NCI-H748 treated with DMSO at 0.1 percent for 48 hours (cell line): ENCODE data around the gene ANO1.
"Not testable (repeated sequence)": the region's sequence is repeated elsewhere in the genome, so short reads cannot be mapped to it uniquely, and the experiment has no call there.

Source experiments
- DNase-seq: peaks from one replicate; lab custom pipeline; 2025; lab: John Stamatoyannopoulos, UW

The ANO1 gene

GRCh38 chr11:70192666-70193410 lies 114.7 kb downstream of the ANO1 start:
- no peak for DNase-seq

- no peak for DNase-seq
Observed at GRCh38 chr11:70193411-70194292, 115.5 kb downstream of the ANO1 start.

DNA sequence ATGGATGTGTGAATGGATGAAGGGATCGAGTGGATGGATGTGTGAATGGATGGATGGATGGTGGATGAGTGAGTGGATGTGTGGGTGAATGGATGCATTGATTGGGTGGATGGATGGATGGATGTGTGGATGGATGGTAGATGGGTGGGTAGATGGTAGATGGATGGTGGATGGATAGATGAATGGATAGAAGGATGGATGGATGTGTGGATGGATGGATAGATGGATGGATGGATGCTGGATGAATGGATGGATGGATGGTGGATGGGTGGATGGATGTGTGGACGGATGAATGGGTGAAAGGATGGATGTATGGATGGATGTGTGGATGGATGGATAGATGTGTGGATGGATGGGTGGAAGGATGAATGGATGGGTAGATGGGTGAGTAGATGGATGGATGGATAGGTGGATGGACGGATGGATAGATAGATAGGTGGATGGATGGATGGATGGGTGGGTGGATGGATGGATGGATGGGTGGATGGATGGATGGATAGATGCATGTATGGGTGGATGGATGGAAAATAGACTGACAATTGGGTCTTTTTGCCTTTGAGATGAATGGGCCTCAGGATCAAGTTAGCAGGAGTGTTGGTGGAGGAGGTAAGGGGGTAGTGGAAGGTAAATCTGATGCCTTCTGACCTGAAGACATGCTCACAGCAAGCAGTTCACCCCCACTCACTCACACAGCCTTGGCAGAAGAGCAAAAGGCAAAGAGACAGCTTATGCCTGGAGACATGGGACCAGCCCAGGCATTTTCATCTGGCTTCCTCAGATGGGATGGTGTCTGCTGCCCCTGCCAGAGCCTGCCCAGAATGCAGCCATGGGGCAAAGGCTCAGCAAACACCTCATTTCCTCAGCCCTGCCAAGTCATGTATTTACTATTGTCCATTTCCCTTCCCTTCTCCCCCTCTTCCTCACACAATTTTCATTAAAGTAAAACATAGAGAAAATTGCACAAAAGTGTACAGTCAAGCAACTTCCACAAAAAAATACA lies 117.0 kb downstream of the ANO1 start:
- no peak for DNase-seq

DNA sequence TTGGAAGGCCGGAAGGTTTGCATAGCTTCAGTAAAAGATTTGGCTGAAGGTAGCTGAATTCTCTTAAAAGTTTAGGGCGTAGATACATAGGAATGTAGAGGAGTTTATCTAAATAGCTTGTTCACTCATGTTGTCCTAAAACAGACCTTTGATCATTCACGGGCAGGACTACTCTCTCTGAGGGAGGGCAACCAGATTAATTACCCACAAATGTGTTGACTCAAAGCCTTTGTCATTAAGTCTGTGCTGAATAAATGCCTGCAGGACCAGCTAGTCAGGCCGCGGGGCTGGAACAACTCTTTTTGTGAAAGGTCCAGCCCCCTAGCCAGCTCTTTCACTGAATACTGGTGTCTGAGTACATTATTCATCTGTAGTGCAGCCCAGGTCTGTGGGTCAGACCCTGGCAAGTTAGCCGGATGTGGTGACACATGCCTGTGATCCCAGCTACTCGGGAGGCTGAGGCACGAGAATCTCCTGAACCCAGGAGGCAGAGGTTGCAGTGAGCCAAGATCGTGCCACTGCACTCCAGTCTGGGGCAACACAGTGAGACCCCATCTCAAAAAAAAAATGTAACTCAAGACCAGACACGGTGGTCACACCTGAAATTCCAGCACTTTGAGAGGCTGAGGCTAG lies 122.2 kb downstream of the ANO1 start:
- no peak for DNase-seq

- DNase-seq, result not testable (repeated sequence)
Observed at GRCh38 chr11:70201047-70201446, 122.9 kb downstream of the ANO1 start.

DNA sequence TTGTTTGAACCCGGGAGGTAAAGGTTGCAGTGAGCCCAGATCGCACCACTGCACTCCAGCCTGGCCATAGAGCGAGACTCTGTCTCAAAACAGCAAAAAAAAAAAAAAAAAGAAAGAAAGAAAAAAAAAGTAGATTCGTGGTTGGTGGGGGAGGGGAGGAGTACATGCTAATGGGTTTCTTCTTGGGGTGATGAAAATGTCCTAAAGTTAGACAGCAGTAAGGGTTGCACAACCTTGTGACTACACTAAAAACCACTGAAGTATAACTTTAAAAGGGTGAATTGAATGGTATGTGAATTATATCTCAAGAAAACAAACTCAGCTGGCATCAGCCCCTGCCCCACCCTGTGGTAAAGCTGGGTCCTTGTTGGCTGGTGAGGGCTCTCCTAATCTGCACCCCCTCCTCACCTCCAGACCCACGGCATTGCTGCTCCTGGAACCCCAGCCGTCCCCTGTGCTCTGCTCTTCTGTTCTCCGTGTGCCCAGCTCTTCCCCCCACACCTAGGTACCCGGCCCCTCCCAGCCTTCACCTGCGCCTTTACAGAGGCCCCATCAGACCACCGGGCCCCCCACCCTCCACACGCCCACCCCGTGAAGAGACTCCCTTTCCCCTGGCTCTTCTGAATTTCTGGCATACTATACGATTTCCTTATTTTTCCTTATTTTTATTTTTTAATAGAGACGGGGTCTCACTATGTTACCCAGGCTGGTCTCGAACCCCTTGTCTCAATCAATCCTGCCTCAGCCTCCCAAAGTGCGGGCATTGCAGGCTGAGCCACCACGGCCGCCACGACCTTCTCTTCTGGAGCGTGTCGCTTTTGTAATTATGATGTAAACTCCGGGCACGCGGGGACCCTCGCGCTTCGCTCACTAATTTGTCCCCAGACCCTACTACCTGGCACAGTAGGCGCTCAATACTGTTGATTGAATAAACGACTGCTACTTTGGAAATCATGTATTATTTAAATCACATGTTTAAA lies 124.1 kb downstream of the ANO1 start:
- DNase-seq, result no peak

DNA sequence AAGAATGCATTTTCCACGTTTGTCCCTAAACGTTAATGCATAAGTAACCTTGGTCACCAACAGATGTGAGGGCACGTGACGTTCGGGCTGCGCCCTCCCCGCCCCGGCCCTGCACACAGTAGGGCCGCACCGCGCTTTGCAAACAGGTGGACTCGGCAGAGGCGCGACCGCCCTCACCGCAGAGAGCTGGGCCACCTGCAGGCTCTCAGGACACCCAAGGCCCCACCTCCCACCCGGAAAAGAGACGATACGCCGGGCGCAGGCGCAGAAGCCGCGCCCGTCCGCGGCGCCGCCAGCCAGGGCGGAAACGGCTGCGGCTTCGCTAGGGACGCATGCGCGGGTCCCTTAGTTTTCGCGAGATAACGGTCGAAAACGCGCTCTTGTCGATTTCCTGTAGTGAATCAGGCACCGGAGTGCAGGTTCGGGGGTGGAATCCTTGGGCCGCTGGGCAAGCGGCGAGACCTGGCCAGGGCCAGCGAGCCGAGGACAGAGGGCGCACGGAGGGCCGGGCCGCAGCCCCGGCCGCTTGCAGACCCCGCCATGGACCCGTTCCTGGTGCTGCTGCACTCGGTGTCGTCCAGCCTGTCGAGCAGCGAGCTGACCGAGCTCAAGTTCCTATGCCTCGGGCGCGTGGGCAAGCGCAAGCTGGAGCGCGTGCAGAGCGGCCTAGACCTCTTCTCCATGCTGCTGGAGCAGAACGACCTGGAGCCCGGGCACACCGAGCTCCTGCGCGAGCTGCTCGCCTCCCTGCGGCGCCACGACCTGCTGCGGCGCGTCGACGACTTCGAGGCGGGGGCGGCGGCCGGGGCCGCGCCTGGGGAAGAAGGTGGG lies 125.0 kb downstream of the ANO1 start, which contains the start of gene FADD:
Gene FADD (plus strand): TSS at position 377 of the 831 bp plus-strand sequence. CDS start 164 bp downstream, at position 541.
- DNase-seq, result peak; percentile 82

DNA sequence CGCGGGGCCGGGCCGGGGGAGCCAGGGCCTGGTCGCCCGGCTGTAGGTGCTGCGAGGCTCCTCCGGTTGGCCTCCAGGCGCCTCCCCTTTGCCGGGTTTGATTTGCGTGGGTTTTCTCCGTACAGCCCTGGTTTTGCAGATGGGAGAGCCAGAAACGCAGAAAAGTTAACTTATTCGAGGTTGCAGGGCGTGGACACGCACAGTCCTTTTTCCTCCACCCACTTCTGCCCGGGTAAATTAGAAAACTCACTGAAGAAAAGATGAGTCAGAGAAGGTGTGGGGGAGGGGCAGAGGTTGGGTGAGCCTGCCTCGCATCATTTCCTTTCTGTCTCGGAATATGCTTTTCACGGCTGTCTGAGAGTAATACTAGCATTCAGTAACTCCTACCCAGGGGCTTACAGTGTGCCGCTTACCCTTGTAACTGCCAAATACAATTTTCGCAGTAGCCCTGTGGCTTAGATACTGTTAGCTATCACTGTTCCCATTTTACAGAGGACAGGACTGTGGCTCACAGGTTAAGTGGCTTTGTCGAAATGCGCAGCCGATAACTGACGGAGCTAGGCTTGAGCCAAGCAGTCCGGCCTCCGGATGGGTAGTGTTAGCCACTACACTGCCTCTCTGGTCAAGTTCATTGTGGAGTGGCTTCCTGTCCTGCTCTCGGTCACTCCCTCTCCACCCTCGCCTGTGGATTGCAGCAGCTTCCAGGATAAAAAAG lies 125.8 kb downstream of the ANO1 start:
- peak; percentile 5 for DNase-seq

GRCh38 chr11:70204466-70204799 lies 126.3 kb downstream of the ANO1 start:
- no peak for DNase-seq

DNA sequence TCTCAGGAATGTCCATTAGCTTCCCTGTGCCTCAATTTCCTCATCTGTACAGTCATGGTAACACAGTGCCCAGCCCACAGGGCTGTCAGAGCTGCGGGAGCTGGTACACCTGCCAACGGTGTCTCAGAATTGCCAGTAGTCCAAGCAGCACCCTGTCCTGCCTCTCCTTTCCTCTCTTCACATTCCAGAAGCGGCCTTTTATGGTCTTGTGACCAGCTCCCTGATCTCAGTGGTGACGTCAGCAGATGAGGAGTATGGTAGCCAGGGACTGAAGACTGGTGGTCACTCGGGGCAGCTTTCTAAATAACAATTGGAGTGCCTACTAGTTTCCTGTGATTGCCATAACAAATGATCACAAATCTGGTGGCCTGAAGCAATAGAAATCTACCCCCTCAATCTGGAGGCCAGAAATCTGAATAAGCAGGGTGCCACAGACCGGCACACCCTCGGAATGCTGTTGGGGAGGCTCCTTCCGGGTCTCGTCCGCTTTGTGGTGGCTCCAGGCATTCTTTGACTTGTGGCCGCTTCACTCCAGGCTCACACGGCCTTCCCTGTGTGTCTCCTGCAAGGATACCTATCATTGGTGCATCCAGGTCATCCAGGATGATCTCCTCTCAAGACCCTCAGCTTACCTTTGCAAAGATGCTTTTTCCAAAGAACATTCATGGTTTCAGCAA lies 127.1 kb downstream of the ANO1 start:
- no peak for DNase-seq

DNA sequence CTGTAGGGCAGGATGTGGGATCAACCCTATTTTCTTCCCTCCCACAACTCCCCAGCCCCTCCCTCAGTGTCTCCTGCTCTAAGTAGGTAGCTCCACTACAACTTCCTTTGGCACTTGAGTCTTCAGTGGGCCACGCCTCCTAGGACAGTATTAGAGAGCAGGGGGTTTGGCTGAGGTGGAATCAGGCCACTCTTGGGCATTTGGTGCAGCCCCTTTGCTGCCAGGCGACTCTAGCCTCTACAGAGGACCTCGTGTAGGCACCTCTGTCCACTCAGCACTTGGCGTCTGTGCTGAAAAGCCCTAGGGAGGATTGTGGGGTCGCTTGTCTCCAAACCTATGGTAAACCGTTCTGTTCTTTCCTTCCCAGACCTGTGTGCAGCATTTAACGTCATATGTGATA lies 127.6 kb downstream of the ANO1 start:
- no peak for DNase-seq

- DNase-seq, result no peak
Observed at GRCh38 chr11:70206226-70206981, 128.3 kb downstream of the ANO1 start.

DNA sequence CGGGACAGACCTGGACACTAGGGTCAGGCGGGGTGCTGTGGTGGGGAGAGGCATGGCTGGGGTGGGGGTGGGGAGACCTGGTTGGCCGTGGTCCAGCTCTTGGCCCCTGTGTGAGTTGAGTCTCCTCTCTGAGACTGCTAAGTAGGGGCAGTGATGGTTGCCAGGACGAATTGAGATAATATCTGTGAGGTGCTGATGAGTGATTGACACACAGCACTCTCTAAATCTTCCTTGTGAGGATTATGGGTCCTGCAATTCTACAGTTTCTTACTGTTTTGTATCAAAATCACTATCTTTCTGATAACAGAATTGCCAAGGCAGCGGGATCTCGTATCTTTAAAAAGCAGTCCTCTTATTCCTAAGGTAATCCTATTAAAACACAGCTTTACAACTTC lies 128.9 kb downstream of the ANO1 start:
- DNase-seq, result no peak

GRCh38 chr11:70207531-70208131 lies 129.5 kb downstream of the ANO1 start:
- no peak for DNase-seq

GRCh38 chr11:70209391-70209912 lies 131.3 kb downstream of the ANO1 start:
- no peak for DNase-seq

DNA sequence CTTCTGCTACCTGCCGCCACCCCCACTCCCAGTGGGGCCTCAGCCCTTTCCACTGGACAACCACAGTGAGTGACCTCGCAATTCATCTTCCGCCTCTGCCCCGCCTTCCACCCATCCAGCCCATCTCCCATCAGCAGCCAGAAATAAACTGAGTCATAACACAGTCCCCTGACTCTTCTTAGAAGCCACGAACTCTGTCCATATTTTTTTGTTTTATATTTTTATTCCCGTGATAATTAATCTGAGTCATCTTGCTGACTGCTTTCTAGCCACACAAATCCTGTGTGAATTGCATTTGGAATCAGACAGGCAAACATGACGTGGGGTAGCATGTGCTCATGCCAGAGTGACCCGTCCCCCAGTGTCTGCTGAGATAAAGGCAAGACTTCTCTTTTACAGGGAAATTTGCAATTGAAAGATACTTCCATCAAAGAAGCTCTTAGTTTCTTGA lies 132.0 kb downstream of the ANO1 start:
- no peak for DNase-seq

- no peak for DNase-seq
Observed at GRCh38 chr11:70210530-70210929, 132.4 kb downstream of the ANO1 start.
